HG03175 (cell line): ENCODE data around the gene TARS2.

Source experiments
- ATAC-seq: cut with Tn5 transposase; IDR thresholded peaks from one replicate; pipeline ENCODE4 v1.9.1; 2021; ENCODE audit warnings: mild to moderate bottlenecking, moderate library complexity; ENCODE audit not compliant: unreplicated experiment

The TARS2 gene

GRCh38 chr1:150507912-150508864 lies 21.0 kb downstream of the TARS2 start, which contains the start of gene ECM1:
TSS of gene ECM1 (plus strand) at chr1:150508109. CDS start at chr1:150508210, 101 bp downstream.
- no peak for ATAC-seq

GRCh38 chr1:150508982-150509381 lies 21.8 kb downstream of the TARS2 start:
- ATAC-seq = no peak

- ATAC-seq = no peak
These were observed 24.3 kb downstream of the TARS2 start for GRCh38 chr1:150511551-150511950.

- no peak for ATAC-seq
These were observed 24.9 kb downstream of the TARS2 start for GRCh38 chr1:150511985-150512660.

- ATAC-seq = no peak
These were observed 25.6 kb downstream of the TARS2 start for GRCh38 chr1:150512846-150513245.

GRCh38 chr1:150513351-150513791 lies 26.2 kb downstream of the TARS2 start:
- ATAC-seq = no peak

- ATAC-seq = no peak
These were observed 27.0 kb downstream of the TARS2 start for GRCh38 chr1:150514260-150514659.

- ATAC-seq = no peak
These were observed 27.7 kb downstream of the TARS2 start for GRCh38 chr1:150514913-150515327.

- ATAC-seq = peak; percentile 97
These were observed 28.3 kb downstream of the TARS2 start, which contains the start of gene FALEC for GRCh38 chr1:150515328-150516049. TSS of gene FALEC (plus strand) at chr1:150515752.

GRCh38 chr1:150516050-150516591 lies 28.9 kb downstream of the TARS2 start:
- ATAC-seq = peak; percentile 5

- ATAC-seq = no peak
These were observed 29.4 kb downstream of the TARS2 start for GRCh38 chr1:150516616-150517015.

GRCh38 chr1:150521196-150521968 lies 34.2 kb downstream of the TARS2 start:
- no peak for ATAC-seq

GRCh38 chr1:150525348-150525747 lies 38.1 kb downstream of the TARS2 start:
- ATAC-seq = no peak

GRCh38 chr1:150528196-150528595 lies 41.0 kb downstream of the TARS2 start:
- no peak for ATAC-seq

- ATAC-seq = no peak
These were observed 41.8 kb downstream of the TARS2 start for GRCh38 chr1:150529017-150529416.

- ATAC-seq = no peak
These were observed 43.4 kb downstream of the TARS2 start for GRCh38 chr1:150530491-150531159.

GRCh38 chr1:150532860-150533259 lies 45.6 kb downstream of the TARS2 start:
- ATAC-seq = no peak

GRCh38 chr1:150534002-150534401 lies 46.8 kb downstream of the TARS2 start:
- no peak for ATAC-seq

GRCh38 chr1:150535511-150536287 lies 48.5 kb downstream of the TARS2 start:
- no peak for ATAC-seq
